Stimulated activated CD4-positive, alpha-beta T cell treated with anti-CD3 and anti-CD28 coated beads, Interleukin-1b, Interleukin-23, amount 100 ng/mL, for 24 hours (primary cell): Measurements from ENCODE around the gene TGFBI.

Source experiments
- DNase-seq, 4 experiments: peaks; one replicate each; pipeline ENCODE4 v3.0.0-alpha.2; 2020; ENCODE audit warnings: low read depth in 4 of 4, low spot score in 1 of 4

Gene TGFBI

GRCh38 chr5:136086783-136087566, 58.2 kb downstream of the TGFBI start:
- no peak for DNase-seq

GRCh38 chr5:136087961-136088871, 59.4 kb downstream of the TGFBI start:
- DNase-seq = no peak

DNA sequence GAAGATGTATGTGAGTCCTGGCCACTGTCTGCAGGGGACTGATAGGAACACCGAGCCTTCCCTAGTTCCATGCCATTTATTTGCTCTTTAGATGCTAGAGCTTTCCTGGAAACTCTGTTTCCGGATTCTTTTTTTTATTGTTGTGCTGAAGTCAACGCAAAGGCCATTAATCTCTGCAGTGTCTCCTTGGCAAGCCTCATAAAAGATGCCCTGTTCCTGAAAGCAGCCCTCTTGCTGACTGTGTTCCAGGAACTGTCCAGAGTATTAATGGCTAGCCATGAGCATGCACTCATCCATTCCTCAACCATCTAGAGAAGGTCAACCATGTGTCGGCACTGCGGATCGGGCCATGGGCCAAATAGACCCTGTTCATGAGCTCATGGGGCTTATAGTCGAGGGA, 61.0 kb downstream of the TGFBI start:
- no peak for DNase-seq

GRCh38 chr5:136090319-136090718, 61.5 kb downstream of the TGFBI start:
- no peak for DNase-seq

- no peak for DNase-seq
These were observed 65.6 kb downstream of the TGFBI start for GRCh38 chr5:136094189-136094912.

DNA sequence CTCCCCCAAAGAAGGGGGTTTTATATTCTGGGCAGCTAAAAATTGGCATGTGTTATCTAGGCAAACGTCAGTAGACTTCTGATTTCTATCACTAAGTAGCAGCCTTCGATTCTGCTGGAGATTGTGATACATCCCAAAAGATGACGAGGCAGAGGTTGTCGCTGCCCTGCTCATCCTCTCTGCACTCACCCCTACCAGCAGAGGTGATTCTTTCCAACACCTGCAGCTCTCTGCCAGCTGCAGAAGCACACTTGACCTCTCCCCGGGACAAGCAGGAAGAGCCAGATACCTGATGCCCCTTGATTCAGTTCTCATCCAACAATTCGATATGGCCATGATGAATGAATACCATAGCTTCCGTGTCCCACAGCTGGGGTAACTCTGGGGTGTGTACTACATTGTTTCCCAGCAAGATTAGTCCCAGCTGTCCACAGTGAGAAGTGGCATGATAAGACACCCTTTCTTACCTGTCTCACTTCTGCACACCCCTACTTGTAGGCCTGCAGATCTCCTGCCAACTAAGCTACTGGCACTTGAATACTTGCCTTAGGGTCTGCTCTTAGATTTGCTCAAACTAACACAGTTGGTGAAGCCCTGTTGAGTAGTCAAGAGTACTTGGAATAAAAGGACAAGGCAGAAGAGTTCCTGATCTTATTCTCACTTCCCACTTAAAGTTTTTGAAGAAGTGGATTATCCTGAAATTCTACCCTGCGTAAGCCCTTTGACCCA, 66.3 kb downstream of the TGFBI start:
- DNase-seq = no peak

GRCh38 chr5:136098176-136098575, 69.4 kb downstream of the TGFBI start:
- DNase-seq = no peak

GRCh38 chr5:136099870-136100269, 71.1 kb downstream of the TGFBI start:
- no peak for DNase-seq

DNA sequence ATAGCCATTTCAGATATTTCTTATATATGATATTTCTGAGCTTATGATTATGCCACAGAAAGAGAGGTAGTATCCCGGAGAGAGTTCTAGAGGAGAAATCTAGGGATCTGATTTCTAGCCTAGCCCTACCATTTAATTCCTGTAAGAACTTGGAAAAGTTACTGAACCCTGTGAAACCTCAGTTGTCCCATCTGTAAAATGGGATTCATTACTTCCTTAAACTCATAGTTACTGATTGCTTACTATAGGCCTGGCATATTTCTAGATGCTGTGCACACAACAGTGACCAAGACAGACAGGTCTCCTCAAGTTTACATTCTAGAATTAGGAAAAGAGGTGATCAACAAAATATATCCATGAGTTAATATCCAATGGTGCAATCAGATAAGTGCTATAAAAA, 73.1 kb downstream of the TGFBI start:
- DNase-seq = no peak

GRCh38 chr5:136103118-136103517, 74.3 kb downstream of the TGFBI start:
- no peak for DNase-seq

- no peak for DNase-seq
These were observed 75.6 kb downstream of the TGFBI start for GRCh38 chr5:136104306-136104965.

GRCh38 chr5:136106351-136107031, 77.7 kb downstream of the TGFBI start:
- no peak for DNase-seq

DNA sequence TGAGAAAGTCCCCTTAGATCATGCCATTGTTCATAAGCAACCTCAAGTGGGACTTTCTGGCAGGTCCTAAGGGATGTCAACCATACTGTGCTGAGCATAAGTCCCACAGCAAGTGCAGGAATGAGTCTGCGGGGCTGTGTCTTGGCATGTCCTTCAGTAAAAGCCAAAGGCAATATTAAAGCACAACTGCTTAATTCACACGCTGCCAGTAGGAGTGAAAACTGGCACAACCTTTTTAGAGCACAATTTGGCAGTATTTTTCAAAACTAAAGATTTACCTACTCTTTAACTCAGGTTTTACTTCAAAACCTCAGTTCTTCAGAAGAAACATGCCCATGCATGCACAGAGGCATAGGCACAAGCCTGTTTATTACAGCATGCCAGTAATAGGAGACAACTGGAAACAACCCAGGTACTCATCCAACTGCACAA, 79.4 kb downstream of the TGFBI start:
- no peak for DNase-seq

GRCh38 chr5:136108766-136109165, 80.0 kb downstream of the TGFBI start:
- DNase-seq = no peak

- no peak for DNase-seq
These were observed 80.8 kb downstream of the TGFBI start for GRCh38 chr5:136109453-136110135.
